Upper lobe of left lung (tissue), 6 donors: ENCODE measurements around the gene GAS2L1. TPM values are rescaled to one million over a fixed set of nuclear protein-coding genes. Genes with fewer than 3 reads are reported as not detected.
A peak's percentile ranks its signal among the peaks of the same experiment; 100 is the strongest.

Experiments used
- ATAC-seq, 2 donors: fragments of 200-7000 bp; cut with Tn5 transposase; one replicate each; pipeline ENCODE4 v1.9.1; 2022; ENCODE audit warnings: mild to moderate bottlenecking in 2 of 2, moderate library complexity in 2 of 2; ENCODE audit not compliant: low FRiP score in 2 of 2
- DNase-seq, 2 donors: peaks; one replicate each; pipeline ENCODE4 v3.0.0-alpha.2; 2019 to 2020
- H3K27ac ChIP-seq, 4 donors: fragments of 200-600 bp; sonication (generic); one replicate each; pipeline ENCODE4 v1.5.1; 2016 to 2019
- H3K27me3 ChIP-seq, 4 donors: fragments of 200-600 bp; sonication (generic); one replicate each; pipeline ENCODE4 v1.5.1; 2017 to 2019
- H3K36me3 ChIP-seq, 4 donors: fragments of 200-600 bp; sonication (generic); one replicate each; pipeline ENCODE4 v1.5.1; 2016 to 2019
- H3K4me1 ChIP-seq, 4 donors: fragments of 200-600 bp; sonication (generic); one replicate each; pipeline ENCODE4 v1.5.1; 2018 to 2019
- H3K4me3 ChIP-seq, 4 donors: fragments of 200-600 bp; sonication (generic); one replicate each; pipeline ENCODE4 v1.5.1; 2017 to 2019; ENCODE audit warnings: mild to moderate bottlenecking in 2 of 4, moderate library complexity in 1 of 4
- H3K9me3 ChIP-seq, 4 donors: fragments of 200-600 bp; sonication (generic); one replicate each; pipeline ENCODE4 v1.5.1; 2018 to 2019
- CTCF ChIP-seq, 6 experiments: fragments of 450-650 bp in 4 of 6; fragments of 200-600 bp in 2 of 6; sonication (generic) in 2 of 6; IDR thresholded peaks; one replicate each; pipeline ENCODE4 v1.5.1; 2016 to 2019; ENCODE audit warnings: antibody characterized with exemption in 6 of 6
- EP300 ChIP-seq, 4 donors: sonication (generic); formaldehyde crosslinking; IDR thresholded peaks; one replicate each; pipeline ENCODE4 v1.5.1; 2017; ENCODE audit warnings: antibody characterized with exemption in 4 of 4, control low read depth in 2 of 4
- POLR2A ChIP-seq, 4 donors: fragments of 450-650 bp; IDR thresholded peaks; one replicate each; pipeline ENCODE4 v1.5.1; 2016 to 2017; ENCODE audit warnings: antibody characterized with exemption in 4 of 4, mild to moderate bottlenecking in 2 of 4
- POLR2AphosphoS5 ChIP-seq, 2 donors: sonication (generic); formaldehyde crosslinking; IDR thresholded peaks; one replicate each; pipeline ENCODE4 v1.5.1; 2017; ENCODE audit warnings: antibody characterized with exemption in 2 of 2
- WGBS, 2 donors: methylation state at CpG; one replicate each; pipeline ENCODE4 v1.1.5; 2017 to 2018; 5-methylcytosine and 5-hydroxymethylcytosine counted together
- total RNA-seq, 6 donors: library from RNA; depleted of rRNA in 4 of 6; stranded (reverse); fragments of >200 nt in 4 of 6; gene quantifications; one replicate each; pipeline versions ENCODE4 v1.1.0 to v1.2.1, GENCODE V29; 2016 to 2021
- donor health status: DM: no; HTN: no; CAD: no; lungs with moderate emphysema.
- donor health status: DM: no; HTN: yes; CAD: no; lungs with severe emphysema.

GAS2L1 gene
- total RNA-seq: 10 to 100 TPM; 14.4 to 63.4 (median 36.1) TPM

GRCh38 chr22:29306175-29306834 lies at the start of gene GAS2L1:
Gene GAS2L1 (plus strand): TSS chr22:29306650. CDS start chr22:29308106, 1,456 bp downstream.
- 0% methylated on average over 9 to 29 of the region's 40 CpGs for whole genome bisulfite sequencing, 2 donors
- Histone ChIP-seq H3K27ac (peak within 1 kb of the TSS; percentile 76 to 90 (median 86)), H3K27me3 (no peaks in the 10 kb centered on the region), H3K36me3 (peaks cover 0 to 4% (median under 1%) of the 10 kb centered on the region in 4 donors), H3K9me3 (no peaks in the 10 kb centered on the region), H3K4me1 (peaks cover 49 to 69% (median 55%) of the 10 kb centered on the region in 4 donors), H3K4me3 (peak within 1 kb of the TSS; percentile 67 to 79 (median 72))
- ATAC-seq (peak; percentile 84 to 85), DNase-seq (peak; percentile 83 to 95)
- TF ChIP-seq POLR2A (IDR thresholded peaks at IDR 0.05): no peak
- TF ChIP-seq POLR2AphosphoS5 (IDR thresholded peaks at IDR 0.05): peak; percentile 28 to 40
- TF ChIP-seq EP300 (IDR thresholded peaks at IDR 0.05): no peak
- TF ChIP-seq CTCF (IDR thresholded peaks at IDR 0.05): peak; percentile 64 to 85 (median 76)

- Histone ChIP-seq H3K36me3 (peaks cover 0 to 28% (median 8%) of the 10 kb centered on the region in 4 donors), H3K27ac (no peak overlapping the region), H3K4me1 (no peaks in the 10 kb centered on the region), H3K27me3 (no peaks in the 10 kb centered on the region), H3K9me3 (no peaks in the 10 kb centered on the region), H3K4me3 (no peak overlapping the region)
- TF ChIP-seq CTCF (IDR thresholded peaks at IDR 0.05) (no peak), POLR2A (IDR thresholded peaks at IDR 0.05) (no peak), EP300 (IDR thresholded peaks at IDR 0.05) (no peak), POLR2AphosphoS5 (IDR thresholded peaks at IDR 0.05) (no peak)
- DNase-seq: no peak
- ATAC-seq: no peak
- WGBS, 2 donors: 90 to 92% methylated on average over 3 to 5 of the region's 8 CpGs
Measured at GRCh38 chr22:29257751-29258181, 48.7 kb upstream of the GAS2L1 start.

GRCh38 chr22:29258407-29259252 lies 47.8 kb upstream of the GAS2L1 start:
- H3K36me3 ChIP-seq: peaks cover 0 to 33% (median 10%) of the 10 kb centered on the region in 4 donors
- TF ChIP-seq POLR2AphosphoS5 (IDR thresholded peaks at IDR 0.05): no peak
- no peak for TF ChIP-seq EP300 (IDR thresholded peaks at IDR 0.05)
- no peak for TF ChIP-seq POLR2A (IDR thresholded peaks at IDR 0.05)
- no peak for TF ChIP-seq CTCF (IDR thresholded peaks at IDR 0.05)
- H3K4me1 ChIP-seq: no peaks in the 10 kb centered on the region
- no peaks in the 10 kb centered on the region for H3K27me3 ChIP-seq
- H3K27ac ChIP-seq: no peak overlapping the region
- WGBS, 2 donors: 91% methylated on average over 17 of the region's 17 CpGs; no CpG with 5 or more reads in 1 of the 2 donors
- no peak overlapping the region for H3K4me3 ChIP-seq
- DNase-seq (peak in 1 of 2 donors; percentile 81), ATAC-seq (no peak)
- H3K9me3 ChIP-seq: no peaks in the 10 kb centered on the region

- 76 to 84% methylated on average over 7 to 8 of the region's 11 CpGs for WGBS, 2 donors
- Histone ChIP-seq H3K4me3 (no peak overlapping the region), H3K27me3 (no peaks in the 10 kb centered on the region), H3K36me3 (peaks cover 0 to 40% (median 18%) of the 10 kb centered on the region in 4 donors), H3K27ac (no peak overlapping the region), H3K4me1 (no peaks in the 10 kb centered on the region), H3K9me3 (no peaks in the 10 kb centered on the region)
- TF ChIP-seq EP300 (IDR thresholded peaks at IDR 0.05) (no peak), CTCF (IDR thresholded peaks at IDR 0.05) (no peak), POLR2AphosphoS5 (IDR thresholded peaks at IDR 0.05) (no peak), POLR2A (IDR thresholded peaks at IDR 0.05) (no peak)
- no peak for ATAC-seq
- no peak for DNase-seq
Measured at GRCh38 chr22:29259253-29259899, 47.1 kb upstream of the GAS2L1 start.
